GM12878 (cell line): ENCODE measurements around the gene GSG1L. TPM values are rescaled to one million over a fixed set of nuclear protein-coding genes. Genes with fewer than 3 reads are reported as not detected.

Experiments
- ASH2L ChIP-seq: fragments of 300-600, 200-600 bp; sonication (generic); IDR thresholded peaks from 2 replicates; pipeline ENCODE4 v1.6.1; 2017; ENCODE audit warnings: low read depth, mild to moderate bottlenecking, borderline replicate concordance
- CHD1 ChIP-seq: IDR thresholded peaks from 2 replicates; pipeline ENCODE4 v1.6.1; 2012; ENCODE audit warnings: low read depth, low read length, improper control_type of control experiment
- CHD2 ChIP-seq: IDR thresholded peaks from 2 replicates; pipeline ENCODE4 v1.6.1; 2011; ENCODE audit warnings: low read depth, low read length, improper control_type of control experiment, borderline replicate concordance
- FOS ChIP-seq: IDR thresholded peaks from 3 replicates; pipeline ENCODE4 v1.6.1; 2011; ENCODE audit warnings: borderline replicate concordance; ENCODE audit not compliant: insufficient read length; ENCODE audit errors: extremely low read depth
- polyA plus RNA-seq, 11 experiments: library from polyadenylated mRNA; depleted of rRNA in 4 of 11; unstranded in 6 of 11; stranded (reverse) in 5 of 11; fragments of >200 nt; fragmentation: Nextera tagmentation in 4 of 11; fragmentation: Illumina TruSeq in 1 of 11; extraction: Ambion mirVana in 4 of 11; extraction: Trizol in 1 of 11; gene quantifications; 1 replicate in 1 of 11; 2 replicates in 10 of 11; pipeline versions ENCODE4 v1.2.1 to v1.2.3, GENCODE V29; 2011 to 2016; ENCODE audit warnings: inconsistent platforms in 2 of 11, missing spikeins in 2 of 11, low read depth in 1 of 11
- total RNA-seq, 4 experiments: library from RNA; depleted of rRNA in 3 of 4; stranded (reverse); fragments of >200 nt in 3 of 4; fragmentation: Illumina TruSeq in 1 of 4; extraction: Trizol in 1 of 4; gene quantifications; 2 replicates each; pipeline versions ENCODE4 v1.2.1 to v1.2.3, GENCODE V29; 2013 to 2021
- TF ChIP-seq, protein P1 (sequence below): fragments of 150-350 bp; IDR thresholded peaks from 2 replicates; pipeline ENCODE4 v1.6.1; 2016; ENCODE audit warnings: low read depth, low read length
- TF ChIP-seq, protein P2 (sequence below): IDR thresholded peaks from 2 replicates; pipeline ENCODE4 v1.6.1; 2011; ENCODE audit warnings: borderline replicate concordance, low read depth, mild to moderate bottlenecking, moderate library complexity, low read length; ENCODE audit not compliant: insufficient read depth, poor library complexity, severe bottlenecking
- TF ChIP-seq, protein P3 (sequence below): fragments of 450-650 bp; IDR thresholded peaks from 2 replicates; pipeline ENCODE4 v1.6.1; 2016; ENCODE audit warnings: mild to moderate bottlenecking
- TF ChIP-seq, protein P4 (sequence below): fragments of 150-350 bp; IDR thresholded peaks from 2 replicates; pipeline ENCODE4 v1.6.1; 2014; ENCODE audit warnings: mild to moderate bottlenecking, low read depth, low read length

The GSG1L gene
- total and polyA plus RNA-seq, 10 of the 15 experiments (the other 5 are each of a cell fraction or from before 2014, with no cell fraction given) = not detected

DNA sequence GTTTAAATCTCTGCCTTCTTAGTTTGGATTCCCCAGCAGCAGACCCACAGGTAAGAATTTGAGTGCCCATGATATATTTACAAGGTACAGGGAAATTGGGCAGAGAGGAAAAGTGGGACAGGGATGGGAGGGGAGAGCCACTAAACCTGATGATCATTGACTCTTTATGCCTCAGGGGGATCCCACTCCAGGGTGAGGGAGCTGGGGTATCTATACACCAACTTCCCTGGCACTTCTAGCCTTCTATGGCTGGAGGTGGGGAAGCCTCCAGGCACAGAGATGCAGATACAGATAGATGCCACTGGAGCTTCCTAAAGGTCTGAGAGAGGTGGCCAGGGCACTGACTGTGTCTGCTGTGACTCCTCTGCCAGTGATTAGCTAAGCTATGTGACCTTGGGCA is 257.1 kb downstream of the GSG1L start (continued):
- TF ChIP-seq, protein P1, sequence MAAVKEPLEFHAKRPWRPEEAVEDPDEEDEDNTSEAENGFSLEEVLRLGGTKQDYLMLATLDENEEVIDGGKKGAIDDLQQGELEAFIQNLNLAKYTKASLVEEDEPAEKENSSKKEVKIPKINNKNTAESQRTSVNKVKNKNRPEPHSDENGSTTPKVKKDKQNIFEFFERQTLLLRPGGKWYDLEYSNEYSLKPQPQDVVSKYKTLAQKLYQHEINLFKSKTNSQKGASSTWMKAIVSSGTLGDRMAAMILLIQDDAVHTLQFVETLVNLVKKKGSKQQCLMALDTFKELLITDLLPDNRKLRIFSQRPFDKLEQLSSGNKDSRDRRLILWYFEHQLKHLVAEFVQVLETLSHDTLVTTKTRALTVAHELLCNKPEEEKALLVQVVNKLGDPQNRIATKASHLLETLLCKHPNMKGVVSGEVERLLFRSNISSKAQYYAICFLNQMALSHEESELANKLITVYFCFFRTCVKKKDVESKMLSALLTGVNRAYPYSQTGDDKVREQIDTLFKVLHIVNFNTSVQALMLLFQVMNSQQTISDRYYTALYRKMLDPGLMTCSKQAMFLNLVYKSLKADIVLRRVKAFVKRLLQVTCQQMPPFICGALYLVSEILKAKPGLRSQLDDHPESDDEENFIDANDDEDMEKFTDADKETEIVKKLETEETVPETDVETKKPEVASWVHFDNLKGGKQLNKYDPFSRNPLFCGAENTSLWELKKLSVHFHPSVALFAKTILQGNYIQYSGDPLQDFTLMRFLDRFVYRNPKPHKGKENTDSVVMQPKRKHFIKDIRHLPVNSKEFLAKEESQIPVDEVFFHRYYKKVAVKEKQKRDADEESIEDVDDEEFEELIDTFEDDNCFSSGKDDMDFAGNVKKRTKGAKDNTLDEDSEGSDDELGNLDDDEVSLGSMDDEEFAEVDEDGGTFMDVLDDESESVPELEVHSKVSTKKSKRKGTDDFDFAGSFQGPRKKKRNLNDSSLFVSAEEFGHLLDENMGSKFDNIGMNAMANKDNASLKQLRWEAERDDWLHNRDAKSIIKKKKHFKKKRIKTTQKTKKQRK = no peak
- TF ChIP-seq CHD2 = no peak
- TF ChIP-seq, protein P2, sequence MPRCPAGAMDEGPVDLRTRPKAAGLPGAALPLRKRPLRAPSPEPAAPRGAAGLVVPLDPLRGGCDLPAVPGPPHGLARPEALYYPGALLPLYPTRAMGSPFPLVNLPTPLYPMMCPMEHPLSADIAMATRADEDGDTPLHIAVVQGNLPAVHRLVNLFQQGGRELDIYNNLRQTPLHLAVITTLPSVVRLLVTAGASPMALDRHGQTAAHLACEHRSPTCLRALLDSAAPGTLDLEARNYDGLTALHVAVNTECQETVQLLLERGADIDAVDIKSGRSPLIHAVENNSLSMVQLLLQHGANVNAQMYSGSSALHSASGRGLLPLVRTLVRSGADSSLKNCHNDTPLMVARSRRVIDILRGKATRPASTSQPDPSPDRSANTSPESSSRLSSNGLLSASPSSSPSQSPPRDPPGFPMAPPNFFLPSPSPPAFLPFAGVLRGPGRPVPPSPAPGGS = no peak
- TF ChIP-seq, protein P3, sequence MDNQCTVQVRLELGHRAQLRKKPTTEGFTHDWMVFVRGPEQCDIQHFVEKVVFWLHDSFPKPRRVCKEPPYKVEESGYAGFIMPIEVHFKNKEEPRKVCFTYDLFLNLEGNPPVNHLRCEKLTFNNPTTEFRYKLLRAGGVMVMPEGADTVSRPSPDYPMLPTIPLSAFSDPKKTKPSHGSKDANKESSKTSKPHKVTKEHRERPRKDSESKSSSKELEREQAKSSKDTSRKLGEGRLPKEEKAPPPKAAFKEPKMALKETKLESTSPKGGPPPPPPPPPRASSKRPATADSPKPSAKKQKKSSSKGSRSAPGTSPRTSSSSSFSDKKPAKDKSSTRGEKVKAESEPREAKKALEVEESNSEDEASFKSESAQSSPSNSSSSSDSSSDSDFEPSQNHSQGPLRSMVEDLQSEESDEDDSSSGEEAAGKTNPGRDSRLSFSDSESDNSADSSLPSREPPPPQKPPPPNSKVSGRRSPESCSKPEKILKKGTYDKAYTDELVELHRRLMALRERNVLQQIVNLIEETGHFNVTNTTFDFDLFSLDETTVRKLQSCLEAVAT = no peak
- no peak for TF ChIP-seq CHD1
- TF ChIP-seq FOS = no peak
- TF ChIP-seq ASH2L = no peak
- TF ChIP-seq, protein P4, sequence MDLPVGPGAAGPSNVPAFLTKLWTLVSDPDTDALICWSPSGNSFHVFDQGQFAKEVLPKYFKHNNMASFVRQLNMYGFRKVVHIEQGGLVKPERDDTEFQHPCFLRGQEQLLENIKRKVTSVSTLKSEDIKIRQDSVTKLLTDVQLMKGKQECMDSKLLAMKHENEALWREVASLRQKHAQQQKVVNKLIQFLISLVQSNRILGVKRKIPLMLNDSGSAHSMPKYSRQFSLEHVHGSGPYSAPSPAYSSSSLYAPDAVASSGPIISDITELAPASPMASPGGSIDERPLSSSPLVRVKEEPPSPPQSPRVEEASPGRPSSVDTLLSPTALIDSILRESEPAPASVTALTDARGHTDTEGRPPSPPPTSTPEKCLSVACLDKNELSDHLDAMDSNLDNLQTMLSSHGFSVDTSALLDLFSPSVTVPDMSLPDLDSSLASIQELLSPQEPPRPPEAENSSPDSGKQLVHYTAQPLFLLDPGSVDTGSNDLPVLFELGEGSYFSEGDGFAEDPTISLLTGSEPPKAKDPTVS = no peak
